OCI-LY7 (cell line): ENCODE measurements around the gene LRRC2. TPM values are rescaled to one million over a fixed set of nuclear protein-coding genes. Genes with fewer than 3 reads are reported as not detected.

Experiments
- BruUV-seq: library from RNA; stranded (reverse); fragments of 400-500 nt; replicated peaks from 2 replicates; lab custom pipeline; 2021; lab: Mats Ljungman, UMichigan
- CTCF ChIA-PET: fragments of 300-600 bp; sonication (Branson Sonifier 250); formaldehyde crosslinking; loops from one replicate; lab custom pipeline; 2022; ENCODE audit warnings: antibody characterized with exemption; ENCODE audit not compliant: unreplicated experiment; lab: Charles Lee
- POLR2A ChIA-PET: fragments of 300-600 bp; sonication (Branson Sonifier 250); formaldehyde crosslinking; loops from one replicate; lab custom pipeline; 2022; ENCODE audit warnings: antibody characterized with exemption; lab: Charles Lee
- DNase-seq: peaks from one replicate; pipeline ENCODE4 v3.0.0-alpha.2; 2015; ENCODE audit warnings: low spot score
- H2AFZ ChIP-seq: fragments of 200-600 bp; sonication (generic), shearing (Covaris generic); 2 replicates; pipeline ENCODE4 v1.6.1; 2014; ENCODE audit warnings: mild to moderate bottlenecking, antibody characterized with exemption, low read length, moderate library complexity
- H3K27ac ChIP-seq: fragments of 200-600 bp; sonication (generic); 2 replicates; pipeline ENCODE4 v1.5.1; 2014; ENCODE audit warnings: mixed run types, low read depth, mild to moderate bottlenecking, moderate library complexity, low read length, inconsistent platforms; ENCODE audit not compliant: poor library complexity, severe bottlenecking
- H3K36me3 ChIP-seq: fragments of 200-600 bp; sonication (generic); 2 replicates; pipeline ENCODE4 v1.6.1; 2014; ENCODE audit warnings: mild to moderate bottlenecking, antibody characterized with exemption, low read length, moderate library complexity, mixed read lengths; ENCODE audit not compliant: insufficient read depth
- H3K4me1 ChIP-seq: fragments of 200-600 bp; sonication (generic); 2 replicates; pipeline ENCODE4 v1.5.1; 2014; ENCODE audit warnings: mild to moderate bottlenecking, low read length; ENCODE audit not compliant: insufficient read depth, poor library complexity, severe bottlenecking
- H3K4me2 ChIP-seq: fragments of 200-600 bp; sonication (generic); 2 replicates; pipeline ENCODE4 v1.6.1; 2014; ENCODE audit warnings: mild to moderate bottlenecking, low read length
- H3K4me3 ChIP-seq: fragments of 200-600 bp; sonication (generic); 2 replicates; pipeline ENCODE4 v1.5.1; 2014; ENCODE audit warnings: mild to moderate bottlenecking, low read depth, low read length; ENCODE audit not compliant: poor library complexity, severe bottlenecking
- H3K79me2 ChIP-seq: fragments of 200-600 bp; sonication (generic); 2 replicates; pipeline ENCODE4 v1.6.1; 2016; ENCODE audit warnings: low read depth, mild to moderate bottlenecking, low read length, moderate library complexity, mixed read lengths; ENCODE audit not compliant: insufficient read depth
- H3K9me2 ChIP-seq: fragments of 200-600 bp; sonication (generic); 2 replicates; pipeline ENCODE4 v1.6.1; 2016; ENCODE audit warnings: mild to moderate bottlenecking, low read length, mixed read lengths; ENCODE audit not compliant: insufficient read depth
- H3K9me3 ChIP-seq: fragments of 200-600 bp; sonication (generic); 2 replicates; pipeline ENCODE4 v1.6.1; 2014; ENCODE audit warnings: mild to moderate bottlenecking, mixed run types, low read length, mixed read lengths
- H4K20me1 ChIP-seq: fragments of 200-600 bp; sonication (generic); 2 replicates; pipeline ENCODE4 v1.6.1; 2014; ENCODE audit warnings: mild to moderate bottlenecking, antibody characterized with exemption, low read length, moderate library complexity, mixed read lengths; ENCODE audit not compliant: insufficient read depth
- EZH2phosphoT487 ChIP-seq: fragments of 200-600 bp; sonication (generic); IDR thresholded peaks from 2 replicates; pipeline ENCODE4 v1.6.1; 2018; ENCODE audit warnings: low read depth, borderline replicate concordance, mild to moderate bottlenecking, mixed run types, antibody characterized with exemption, low read length, moderate library complexity, mixed read lengths
- intact Hi-C: fragments of 100-400 bp; cut with micrococcal nuclease; formaldehyde crosslinking; loops from one replicate; pipeline ENCODE4 v1.10.0; 2022; ENCODE audit not compliant: unreplicated experiment
- total RNA-seq, 2 experiments: library from RNA; depleted of rRNA in 1 of 2; stranded (reverse); fragments of >200 nt in 1 of 2; shearing (Covaris generic) in 1 of 2; gene quantifications; 2 replicates each; pipeline ENCODE4 v1.2.3, GENCODE V29; 2014 to 2022
- TF ChIP-seq, protein P1 (sequence below): fragments of 200-600 bp; sonication (generic); conservative IDR thresholded peaks from 2 replicates; pipeline ENCODE4 v1.5.1; 2014; ENCODE audit warnings: mild to moderate bottlenecking, antibody characterized with exemption, low read length, moderate library complexity, mixed read lengths

The LRRC2 gene
- total RNA-seq, 2 experiments from 2014 or later, result 1.9 to 2.0 TPM

DNA sequence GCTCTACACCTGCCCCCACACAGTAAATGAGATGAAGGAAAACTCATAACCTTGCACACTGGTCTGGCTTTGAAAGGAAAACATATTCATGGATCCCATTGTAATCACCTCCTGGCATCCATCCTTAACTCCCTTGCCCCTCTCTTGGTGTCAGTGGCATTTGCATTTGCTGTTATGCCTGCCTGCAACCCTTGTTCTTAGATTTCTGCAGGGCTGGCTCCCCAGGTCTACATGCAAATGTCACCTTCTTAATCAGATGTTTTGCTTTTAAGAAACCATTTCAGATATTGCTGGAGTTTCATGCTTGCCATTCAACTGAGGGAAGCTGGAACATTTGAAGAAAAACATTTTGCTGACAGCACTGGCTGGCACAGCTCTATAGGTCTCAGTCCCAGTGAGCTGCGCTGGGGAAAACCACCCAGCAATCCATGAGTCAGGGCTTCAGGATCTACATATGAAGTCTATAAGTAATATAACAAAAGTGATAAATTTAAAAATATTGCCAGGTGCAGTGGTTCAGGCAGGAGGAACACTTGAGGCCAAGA lies 19.1 kb downstream of the LRRC2 start:
- POLR2A ChIA-PET, result interaction anchor here (0.6 to 6.6 kb wide), 7 partner anchors 8 to 1570 kb away, joined by 3 to 149 read pairs (median 6); partner anchors contain the start of gene RTP3
- TF ChIP-seq, protein P1, sequence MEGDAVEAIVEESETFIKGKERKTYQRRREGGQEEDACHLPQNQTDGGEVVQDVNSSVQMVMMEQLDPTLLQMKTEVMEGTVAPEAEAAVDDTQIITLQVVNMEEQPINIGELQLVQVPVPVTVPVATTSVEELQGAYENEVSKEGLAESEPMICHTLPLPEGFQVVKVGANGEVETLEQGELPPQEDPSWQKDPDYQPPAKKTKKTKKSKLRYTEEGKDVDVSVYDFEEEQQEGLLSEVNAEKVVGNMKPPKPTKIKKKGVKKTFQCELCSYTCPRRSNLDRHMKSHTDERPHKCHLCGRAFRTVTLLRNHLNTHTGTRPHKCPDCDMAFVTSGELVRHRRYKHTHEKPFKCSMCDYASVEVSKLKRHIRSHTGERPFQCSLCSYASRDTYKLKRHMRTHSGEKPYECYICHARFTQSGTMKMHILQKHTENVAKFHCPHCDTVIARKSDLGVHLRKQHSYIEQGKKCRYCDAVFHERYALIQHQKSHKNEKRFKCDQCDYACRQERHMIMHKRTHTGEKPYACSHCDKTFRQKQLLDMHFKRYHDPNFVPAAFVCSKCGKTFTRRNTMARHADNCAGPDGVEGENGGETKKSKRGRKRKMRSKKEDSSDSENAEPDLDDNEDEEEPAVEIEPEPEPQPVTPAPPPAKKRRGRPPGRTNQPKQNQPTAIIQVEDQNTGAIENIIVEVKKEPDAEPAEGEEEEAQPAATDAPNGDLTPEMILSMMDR, result no peak
- TF ChIP-seq EZH2phosphoT487, result no peak
- Histone ChIP-seq H3K9me3 (peaks cover 5% of the 10 kb centered on the region; the same call in 1 of the 2 replicates), H3K36me3 (no peaks in the 10 kb centered on the region), H3K9me2 (no peaks in the 10 kb centered on the region), H3K79me2 (peaks cover 19% of the 10 kb centered on the region; the same call in 1 of the 2 replicates), H3K4me3 (peak overlapping the region; percentile 62), H3K4me2 (peak overlapping the region; percentile 65), H3K27ac (peak overlapping the region; percentile 98), H4K20me1 (no peaks in the 10 kb centered on the region), H3K4me1 (peaks cover 98% of the 10 kb centered on the region), H2AFZ (no peak overlapping the region; the same call in 1 of the 2 replicates)
- BruUV-seq, result no TSS peak
- intact Hi-C loops, result loop anchor here (5.0 kb wide), 2 partner anchors 425 to 450 kb away; no protein-coding TSS in a partner anchor
- CTCF ChIA-PET, result interaction anchor here (1.1 kb wide), 1 partner anchor 8 kb away, joined by 4 read pairs; no protein-coding TSS in a partner anchor
- peak; percentile 71 for DNase-seq

DNA sequence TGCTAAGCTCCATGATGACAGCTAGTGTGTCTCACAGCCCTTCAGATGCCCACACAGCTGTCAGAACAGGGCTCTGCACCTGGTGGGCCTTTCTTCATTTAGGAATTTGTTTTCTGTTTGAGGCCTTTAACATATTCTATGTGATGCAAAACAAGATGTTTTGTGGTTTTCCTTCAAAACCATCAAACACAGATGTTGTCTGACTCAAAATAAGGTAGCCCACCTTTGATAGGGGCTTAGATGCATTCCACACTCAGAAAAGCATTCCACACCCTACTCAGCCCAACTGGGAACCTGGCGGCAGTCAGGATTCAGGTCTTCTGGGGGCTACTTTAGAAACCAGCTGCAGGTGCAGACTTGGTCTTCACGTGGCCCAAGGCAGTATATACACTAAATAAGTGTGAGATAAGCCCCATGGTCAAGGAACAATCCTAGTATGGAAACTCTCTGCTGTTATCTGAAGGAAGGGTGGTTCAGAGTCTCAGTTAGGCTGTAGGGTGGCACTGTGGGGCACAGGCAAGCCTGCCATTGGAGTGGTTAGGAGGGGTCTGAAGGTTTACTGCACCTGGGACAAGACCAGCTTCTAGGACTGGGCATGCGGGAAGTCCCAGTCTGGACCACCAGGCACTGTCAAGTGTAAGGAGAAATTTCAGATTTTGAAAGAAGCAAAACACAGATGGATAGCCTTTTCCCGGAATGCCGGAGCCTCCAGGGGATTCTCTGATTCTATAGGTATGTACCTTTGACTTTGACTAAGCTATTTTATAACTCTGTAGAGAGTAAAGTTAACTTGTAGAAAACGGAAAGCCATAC lies 20.1 kb downstream of the LRRC2 start:
- no TSS peak for BruUV-seq
- H2AFZ ChIP-seq, result no peak overlapping the region
- TF ChIP-seq, protein P1, result no peak
- no peak for TF ChIP-seq EZH2phosphoT487

More for the DNA sequence above, 20.1 kb downstream of the LRRC2 start:
- Histone ChIP-seq H3K4me3 (peak overlapping the region; percentile 62), H3K27ac (peak overlapping the region; percentile 98), H3K79me2 (peaks cover 19% of the 10 kb centered on the region; the same call in 1 of the 2 replicates), H3K9me3 (peaks cover 5% of the 10 kb centered on the region; the same call in 1 of the 2 replicates), H3K4me1 (peaks cover 98% of the 10 kb centered on the region), H3K9me2 (no peaks in the 10 kb centered on the region), H3K36me3 (no peaks in the 10 kb centered on the region), H3K4me2 (peak overlapping the region; percentile 65), H4K20me1 (no peaks in the 10 kb centered on the region)
- ChIA-PET CTCF (interaction anchor here (0.7 to 1.3 kb wide), 3 partner anchors 8 to 57 kb away, joined by 3 to 5 read pairs (median 4); no protein-coding TSS in a partner anchor), POLR2A (interaction anchor here (0.7 to 2.3 kb wide), 4 partner anchors 48 to 657 kb away, joined by 3 to 9 read pairs (median 4); partner anchors contain the start of gene RTP3)
- intact Hi-C loops, result loop anchor here (5.0 kb wide), 2 partner anchors 426 to 449 kb away; no protein-coding TSS in a partner anchor
- peak; percentile 81 for DNase-seq
